Muscle of back (tissue), 11 donors: ENCODE measurements around the gene TRPM2. TPM values are rescaled to one million over a fixed set of nuclear protein-coding genes. Genes with fewer than 3 reads are reported as not detected.

ENCODE experiments used
- DNase-seq, 3 donors: peaks; one replicate each; pipeline versions ENCODE4 v3.0.0 to v3.0.0-alpha.2; 2013
- polyA plus RNA-seq, 10 donors: library from polyadenylated mRNA; unstranded; fragments of 120-200 nt; gene quantifications; one replicate each; pipeline ENCODE4 v1.2.1, GENCODE V29; 2013; ENCODE audit not compliant: insufficient read length in 10 of 10

The TRPM2 gene
- polyA plus RNA-seq, 10 donors = 0.74 to 2.4 (median 1.7) TPM

- DNase-seq = no peak
These were observed 89.1 kb downstream of the TRPM2 start for GRCh38 chr21:44442266-44443125.

GRCh38 chr21:44443291-44443890 lies 90.0 kb downstream of the TRPM2 start:
- DNase-seq = no peak

- DNase-seq = no peak
These were observed 90.5 kb downstream of the TRPM2 start for GRCh38 chr21:44443891-44444285.

GRCh38 chr21:44444286-44444931 lies 91.0 kb downstream of the TRPM2 start:
- no peak for DNase-seq

GRCh38 chr21:44445145-44445812 lies 91.9 kb downstream of the TRPM2 start:
- no peak for DNase-seq

- DNase-seq = no peak
These were observed 95.3 kb downstream of the TRPM2 start for GRCh38 chr21:44448651-44449131.

GRCh38 chr21:44449473-44450363 lies 96.3 kb downstream of the TRPM2 start:
- no peak for DNase-seq

- DNase-seq = no peak
These were observed 97.0 kb downstream of the TRPM2 start for GRCh38 chr21:44450402-44450801.

- DNase-seq = no peak
These were observed 97.6 kb downstream of the TRPM2 start for GRCh38 chr21:44450999-44451398.

GRCh38 chr21:44453120-44453519 lies 99.7 kb downstream of the TRPM2 start:
- DNase-seq = no peak

GRCh38 chr21:44454058-44454457 lies 100.6 kb downstream of the TRPM2 start:
- no peak for DNase-seq

GRCh38 chr21:44454747-44455523 lies 101.5 kb downstream of the TRPM2 start, which contains the start of gene LRRC3:
LRRC3 (plus strand) TSS chr21:44455510; CDS start chr21:44456645, 1,135 bp downstream.
- peak; percentile 63 to 76 (median 75) for DNase-seq

- peak in 2 of 3 donors; percentile 30 to 55 for DNase-seq
These were observed 102.2 kb downstream of the TRPM2 start for GRCh38 chr21:44455524-44456213.

- no peak for DNase-seq
These were observed 102.9 kb downstream of the TRPM2 start for GRCh38 chr21:44456214-44456914.

GRCh38 chr21:44456915-44457736 lies 103.7 kb downstream of the TRPM2 start:
- no peak for DNase-seq

GRCh38 chr21:44458971-44459711 lies 105.7 kb downstream of the TRPM2 start:
- no peak for DNase-seq
